Measurements from ENCODE around the gene PPP1R13B.

PPP1R13B gene

DNA sequence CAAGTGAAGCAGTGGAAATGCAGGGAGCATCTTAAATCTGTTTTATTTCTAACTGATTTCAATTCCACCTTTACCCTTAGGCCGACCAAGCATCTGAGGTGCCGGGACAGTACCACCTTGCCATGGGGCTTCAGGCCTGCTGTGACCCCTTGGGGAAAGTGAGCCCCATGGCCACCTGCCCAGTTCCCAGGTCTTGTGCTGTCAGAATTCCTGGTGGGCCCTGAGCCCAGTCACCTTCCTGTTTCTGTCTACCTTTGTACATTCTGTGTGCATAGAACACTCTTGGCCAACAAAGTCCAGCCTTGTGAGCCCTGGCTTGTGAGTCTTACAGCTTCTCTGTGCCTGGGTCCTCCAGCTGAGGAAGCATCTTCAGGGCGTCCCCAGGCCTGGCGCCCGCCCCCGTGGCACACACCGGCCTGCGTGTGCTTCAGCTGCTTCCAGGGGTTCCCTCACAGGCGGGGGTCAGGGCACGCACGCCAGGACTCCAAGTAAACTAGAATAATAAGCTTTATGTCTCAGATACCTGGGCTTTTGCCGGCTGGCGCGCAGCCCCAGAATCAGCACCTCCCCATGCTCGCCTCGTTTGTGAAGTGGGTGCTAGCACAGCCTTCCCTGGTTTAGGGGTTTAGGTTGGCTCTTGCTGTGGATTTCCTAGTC lies 121.5 kb downstream of the PPP1R13B start:
- no peak for FAIRE-seq

DNA sequence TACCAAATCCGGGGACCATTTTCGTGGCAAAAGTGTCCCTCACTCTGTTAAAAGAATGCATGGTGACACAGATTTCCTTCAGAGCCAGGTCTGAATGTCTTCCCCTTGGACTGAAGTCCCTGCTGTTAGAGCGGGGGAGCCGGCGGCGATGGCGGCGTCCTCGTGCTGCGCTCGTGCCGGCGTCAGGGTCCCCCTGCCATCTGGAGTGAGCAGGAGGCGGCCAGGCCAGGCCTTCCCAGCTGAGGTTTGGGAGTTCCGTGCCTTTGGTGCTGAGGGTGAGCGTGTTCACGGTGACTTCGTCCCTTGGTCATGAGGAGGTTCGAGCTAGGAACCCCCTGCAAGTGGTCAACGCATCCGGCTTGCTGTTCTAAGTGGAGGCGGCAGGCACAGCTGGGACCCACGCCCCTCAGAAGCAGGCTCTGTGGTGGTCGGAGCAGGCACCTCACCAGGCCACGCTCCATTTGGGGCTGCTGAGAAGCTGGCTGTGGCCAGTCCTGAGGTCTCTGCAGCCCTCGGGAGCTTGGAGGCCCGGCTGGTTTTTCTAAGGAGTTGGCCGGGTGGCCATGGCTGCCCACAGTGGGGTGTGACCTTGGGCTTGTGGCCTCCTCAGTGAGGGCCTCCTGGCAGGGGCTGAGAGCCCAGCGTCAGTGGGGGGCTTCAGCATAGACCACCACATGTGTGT lies 122.2 kb downstream of the PPP1R13B start:
- no peak for FAIRE-seq

DNA sequence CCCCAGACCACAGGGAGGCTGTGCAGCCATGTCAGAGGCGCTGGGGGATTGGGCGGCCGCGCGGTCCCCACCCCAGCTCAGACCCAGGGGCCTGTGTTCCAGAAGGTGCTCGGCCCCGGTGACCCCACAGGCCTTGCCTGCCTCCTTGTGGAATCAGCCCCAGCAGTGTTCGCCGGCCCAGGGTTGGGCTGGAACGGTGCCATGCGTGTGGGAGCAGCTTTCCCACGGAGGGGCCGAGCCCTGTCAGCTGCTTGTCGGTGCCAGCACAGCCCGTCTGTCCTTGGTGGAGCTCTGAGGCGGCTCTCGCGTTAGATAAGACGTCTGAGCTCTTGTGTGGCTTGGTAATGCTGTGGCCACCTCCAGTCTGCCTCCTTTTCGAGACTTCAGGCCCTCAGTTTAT lies 123.3 kb downstream of the PPP1R13B start:
- no peak for FAIRE-seq

DNA sequence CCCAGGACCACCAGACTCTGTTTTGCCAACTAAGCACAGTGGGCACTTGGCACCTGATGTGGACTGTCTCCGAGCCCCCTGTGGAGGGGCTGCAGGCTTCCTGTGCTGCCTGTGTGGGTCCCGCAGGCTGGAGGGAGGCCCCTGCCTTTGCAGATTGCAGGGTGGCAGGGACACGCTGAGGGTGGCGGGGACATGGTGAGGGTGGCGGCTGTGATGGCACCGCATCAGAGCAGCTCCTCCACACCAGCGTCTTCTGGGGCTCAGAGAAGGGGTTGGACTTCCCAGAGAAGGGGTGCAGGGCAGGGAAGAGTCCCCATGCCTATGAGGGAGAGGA lies 123.7 kb downstream of the PPP1R13B start:
- no peak for FAIRE-seq

DNA sequence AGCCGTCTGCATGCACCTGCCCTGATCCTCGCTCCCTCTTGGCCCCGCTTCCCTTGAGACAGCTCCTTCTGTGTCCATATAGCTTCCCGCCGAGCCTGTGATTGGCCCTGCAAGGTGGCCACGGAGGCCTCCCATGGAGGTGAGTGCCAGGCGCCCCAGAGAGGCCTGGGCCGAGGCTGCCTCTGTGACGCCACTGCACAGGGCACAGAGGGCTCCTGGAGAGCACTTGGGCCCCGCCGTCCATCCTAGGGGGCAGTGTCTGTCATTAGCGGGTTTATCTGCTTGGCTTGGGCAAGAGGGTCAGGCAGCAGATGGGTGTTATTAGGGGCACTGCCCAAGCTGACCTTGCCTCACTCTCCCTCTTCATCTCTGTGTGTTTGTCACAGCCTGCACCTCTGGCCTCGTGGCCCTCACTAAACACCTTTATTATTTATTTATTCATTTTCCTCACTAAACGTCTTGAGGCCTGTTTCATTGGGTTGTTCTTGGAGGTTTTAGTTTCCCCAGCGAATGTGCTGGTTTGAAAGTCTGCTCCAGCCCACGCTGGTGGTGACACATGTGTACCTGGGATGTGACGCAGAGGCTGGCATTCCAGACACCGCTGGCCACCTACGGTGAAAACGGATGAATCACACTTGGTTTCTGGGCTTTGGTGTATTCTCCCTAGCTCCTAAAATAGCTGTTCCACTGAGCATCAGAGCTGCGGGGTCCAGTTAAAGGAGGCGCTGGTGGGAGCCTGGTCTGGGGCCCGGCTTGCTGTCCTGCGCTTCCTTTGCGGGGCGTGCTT lies 125.8 kb downstream of the PPP1R13B start:
- FAIRE-seq = no peak

DNA sequence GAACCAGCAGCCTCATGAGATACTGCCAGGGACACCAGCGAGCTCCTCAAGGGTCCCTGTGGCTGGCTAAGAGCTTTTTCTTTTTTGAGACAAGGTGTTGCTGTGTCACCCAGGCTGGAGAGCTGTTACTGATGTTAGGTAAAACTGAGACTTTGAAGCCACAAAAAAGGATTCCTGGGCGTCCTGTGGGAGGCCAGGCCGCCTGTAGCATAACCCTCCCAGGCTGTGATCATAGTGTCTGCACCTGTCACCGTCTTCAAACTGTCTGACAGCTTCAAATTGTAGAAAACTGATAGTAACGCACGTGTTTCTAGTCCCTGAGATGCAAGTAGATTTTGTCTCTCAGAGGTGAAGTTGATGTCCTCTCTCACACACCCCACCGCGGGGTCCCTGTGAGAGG lies 127.6 kb downstream of the PPP1R13B start:
- no peak for FAIRE-seq

DNA sequence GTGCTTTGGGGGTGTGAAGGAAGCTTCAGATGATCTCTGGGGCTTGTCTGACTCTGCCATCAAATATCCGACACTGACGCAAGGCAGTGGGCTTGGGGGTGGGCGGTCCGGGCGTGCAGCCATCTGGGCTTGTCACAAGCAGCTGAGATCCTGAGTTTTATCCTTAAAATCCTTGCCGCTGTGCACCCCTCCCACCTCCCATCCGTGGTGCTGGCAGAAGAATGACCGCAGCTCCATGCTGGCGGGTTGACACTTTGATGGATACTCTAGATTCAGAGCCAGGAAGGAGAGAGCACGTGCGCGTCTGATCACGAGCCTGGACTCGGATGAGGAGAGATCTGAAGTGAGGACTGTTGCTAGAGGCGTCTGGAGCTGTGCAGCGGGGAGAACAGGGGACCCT lies 128.8 kb downstream of the PPP1R13B start:
- no peak for FAIRE-seq

DNA sequence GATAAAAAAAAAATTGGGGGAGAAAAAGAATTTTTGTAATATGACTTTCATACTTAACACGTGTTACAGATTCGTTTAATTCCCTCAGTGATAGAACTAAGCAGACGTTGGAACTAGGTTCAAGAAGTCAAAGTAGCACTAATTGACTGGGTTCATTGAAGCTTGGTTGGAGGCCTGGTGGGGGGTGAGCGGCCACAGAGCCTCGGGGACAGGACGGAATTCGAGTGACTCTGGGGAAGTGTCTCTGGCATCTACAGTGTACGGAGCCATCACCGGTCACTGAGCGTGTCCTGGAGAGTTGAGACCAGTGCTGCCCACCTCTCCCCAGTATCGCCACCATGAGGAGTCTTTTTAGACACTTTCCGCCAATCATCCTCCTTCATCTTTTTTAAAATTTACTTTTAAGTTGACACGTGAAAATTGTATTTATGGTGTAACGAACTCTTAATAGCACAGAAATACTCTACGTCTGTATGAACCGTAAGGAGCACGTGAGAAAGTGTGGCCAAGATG lies 130.4 kb downstream of the PPP1R13B start:
- FAIRE-seq = no peak

DNA sequence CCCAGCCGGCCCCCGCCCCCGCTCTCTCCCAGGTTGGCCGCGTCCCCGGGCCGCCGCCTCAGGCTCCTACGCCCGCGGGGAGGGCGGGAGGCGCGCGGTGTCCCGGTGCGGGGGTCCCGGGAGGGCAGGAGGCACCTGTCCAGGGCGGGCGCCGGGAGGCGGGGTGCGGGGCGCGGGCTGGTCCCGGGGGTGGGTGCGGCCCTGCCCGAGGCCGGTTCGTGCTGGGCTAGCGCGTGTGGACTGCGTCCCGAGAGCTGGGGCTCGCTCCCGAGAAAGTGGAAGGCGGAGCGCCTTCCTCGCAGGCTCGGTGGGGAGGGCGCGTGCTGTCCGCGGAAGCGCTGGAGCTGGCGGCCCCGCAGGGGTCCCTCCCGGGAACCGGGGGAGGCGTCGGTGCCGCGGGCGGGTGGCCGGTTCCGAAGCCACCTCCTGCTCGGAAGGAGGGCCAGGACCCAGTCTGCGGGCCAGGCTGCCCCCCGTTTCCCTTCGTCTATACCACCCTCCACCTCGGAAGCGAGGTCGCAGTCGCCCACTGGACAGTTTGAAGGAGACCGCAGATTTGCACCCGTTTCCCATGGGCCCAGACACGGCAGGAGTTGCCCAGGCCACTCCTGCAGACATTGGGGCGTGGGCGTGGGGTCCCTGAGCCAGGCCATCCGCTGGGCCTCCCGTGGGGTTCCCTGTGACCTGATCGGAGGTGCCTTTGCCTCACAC lies 131.1 kb downstream of the PPP1R13B start:
- no peak for FAIRE-seq

DNA sequence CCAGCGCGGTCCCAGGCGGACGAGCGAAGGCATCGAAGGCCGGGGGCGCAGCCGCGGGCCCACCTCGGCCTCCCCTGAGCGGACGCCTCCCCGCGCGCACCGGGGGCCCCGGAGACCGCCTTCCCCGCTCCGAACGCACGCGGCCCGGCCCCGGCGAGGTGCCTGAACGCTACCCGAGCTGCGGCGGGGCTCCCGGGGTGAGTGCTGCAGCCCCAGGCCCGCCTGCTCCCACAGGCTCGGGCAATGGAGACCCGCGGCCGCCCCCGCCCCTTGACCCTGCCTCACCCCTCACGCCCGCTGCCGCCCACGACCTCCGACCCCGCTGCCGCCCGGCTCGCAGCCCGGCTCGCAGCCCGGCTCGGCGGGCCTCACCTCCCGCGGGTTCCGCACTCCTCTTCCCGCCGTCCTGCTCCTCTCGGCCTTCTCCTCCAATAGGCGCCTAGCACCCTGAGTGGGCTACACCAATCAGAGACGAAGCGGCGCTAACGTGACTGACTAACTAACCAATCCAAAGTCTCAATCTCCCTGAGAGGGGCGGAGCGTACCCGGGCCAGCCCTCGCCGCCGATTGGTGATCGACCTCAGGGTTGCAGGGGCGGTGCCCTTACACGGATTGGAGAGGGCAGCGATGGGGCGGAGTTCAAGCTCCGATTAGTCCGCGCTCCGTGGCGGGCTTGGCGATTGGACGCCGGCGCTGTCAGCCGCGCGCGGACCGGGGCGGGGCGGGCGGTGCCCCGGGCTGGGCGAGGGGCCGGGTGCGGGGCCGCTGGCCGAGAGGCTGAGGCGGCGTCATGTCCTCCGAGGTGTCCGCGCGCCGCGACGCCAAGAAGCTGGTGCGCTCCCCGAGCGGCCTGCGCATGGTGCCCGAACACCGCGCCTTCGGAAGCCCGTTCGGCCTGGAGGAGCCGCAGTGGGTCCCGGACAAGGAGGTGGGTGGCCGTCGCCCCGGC lies 132.0 kb downstream of the PPP1R13B start, which contains the start of the genes XRCC3 and ZFYVE21:
Gene XRCC3, minus strand, starts transcription at position 400 of the 949 bp plus-strand sequence. CDS start 4,364 bp downstream, outside the sequence.
Gene ZFYVE21, plus strand, starts transcription at position 759 of the 949 bp plus-strand sequence. Its CDS starts 32 bp downstream, at position 791.
- no peak for FAIRE-seq

DNA sequence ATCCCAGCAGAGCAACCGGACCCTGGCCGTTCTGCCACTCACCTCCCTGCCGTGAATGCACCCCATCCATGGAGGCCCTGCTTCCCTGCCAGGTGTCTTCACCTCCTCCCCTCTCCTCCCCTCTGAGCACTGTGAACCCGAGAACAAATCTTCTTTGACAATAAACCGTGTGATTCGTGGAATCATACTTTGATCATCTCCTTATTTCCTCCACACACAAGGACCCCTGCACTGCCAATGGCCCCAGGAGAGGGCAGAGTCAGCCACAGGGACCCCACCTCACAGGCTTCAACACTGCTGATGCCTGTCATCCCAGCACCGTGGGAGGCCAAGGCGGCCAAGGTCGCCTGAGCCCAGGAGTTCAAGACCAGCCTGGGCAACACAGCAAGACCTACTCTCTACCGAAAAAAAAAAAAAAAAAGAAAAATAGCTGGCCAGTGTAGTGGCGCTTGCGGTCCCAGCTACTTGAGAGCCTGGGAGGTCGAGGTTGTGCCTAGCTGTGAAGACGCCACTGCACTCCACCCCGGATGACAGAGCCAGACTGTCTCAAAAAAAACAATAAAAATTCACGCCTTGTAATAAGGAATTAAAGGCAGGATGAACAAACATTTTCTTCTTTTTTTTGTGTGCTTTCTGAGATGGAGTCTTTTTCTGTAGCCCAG lies 133.2 kb downstream of the PPP1R13B start:
- FAIRE-seq = no peak

DNA sequence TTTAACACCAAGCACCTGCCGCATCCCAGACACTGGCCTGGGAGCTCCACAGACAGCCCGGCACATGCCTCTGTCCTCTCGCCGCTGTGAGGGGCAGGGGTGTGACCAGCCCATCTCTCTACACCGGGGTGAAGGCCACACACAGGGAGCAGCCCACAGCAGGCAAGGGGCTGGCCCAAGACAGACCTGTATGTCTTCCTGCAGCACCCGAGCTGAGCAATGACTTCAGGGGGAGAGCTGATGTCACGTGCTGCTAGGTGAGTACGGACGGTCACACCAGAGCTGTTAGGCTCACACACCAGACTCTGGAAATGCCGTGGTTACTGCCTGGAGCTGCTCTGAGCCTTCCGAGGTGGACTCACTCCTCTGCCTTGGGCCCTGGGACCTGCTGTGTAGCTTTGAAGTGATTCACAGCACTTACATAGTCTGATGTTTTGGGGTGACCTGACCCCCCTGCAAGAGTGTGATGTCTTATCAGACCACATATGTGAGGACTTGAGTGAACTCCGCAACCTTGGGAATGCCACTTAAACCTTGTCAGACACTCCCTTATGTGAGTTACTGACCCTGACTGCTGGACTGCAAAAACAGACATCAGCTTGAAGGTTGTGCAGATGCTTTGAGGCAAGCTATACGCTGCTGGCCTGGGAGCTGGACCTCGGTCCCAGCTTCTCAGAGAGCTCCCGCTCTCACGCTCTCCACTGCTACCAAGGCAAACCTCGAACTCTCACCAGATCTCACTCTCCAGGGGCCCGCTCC lies 133.9 kb downstream of the PPP1R13B start:
- no peak for FAIRE-seq

DNA sequence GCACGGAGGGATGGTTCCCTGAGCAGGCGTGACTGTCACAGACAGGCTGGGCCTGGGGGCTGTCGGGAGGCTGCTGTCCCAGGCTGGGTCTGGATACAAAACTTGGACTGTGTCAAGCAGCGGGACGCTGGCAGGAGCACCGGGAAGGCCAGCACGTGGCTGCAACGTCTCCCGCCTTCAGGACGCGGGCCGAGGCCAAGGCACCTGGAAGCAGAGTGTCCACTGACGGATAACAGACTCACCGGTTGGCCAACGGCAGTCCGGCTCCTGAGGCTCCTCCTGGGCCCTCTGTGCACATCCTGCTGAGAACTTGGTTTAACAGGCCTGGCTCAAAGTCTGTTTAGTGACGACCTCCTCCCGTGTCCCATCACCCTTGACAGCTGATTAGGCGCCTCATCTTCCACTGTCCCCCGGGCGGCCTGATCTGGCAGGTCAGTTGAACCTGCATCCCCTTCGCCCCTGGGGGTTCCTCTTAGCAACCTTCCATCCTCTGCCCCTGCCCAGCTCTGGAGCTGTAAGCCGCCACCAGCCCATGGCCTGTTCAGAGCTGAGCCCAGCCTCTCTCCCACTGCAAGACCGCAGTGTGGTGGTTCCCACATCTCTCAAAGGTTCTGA lies 134.6 kb downstream of the PPP1R13B start:
- no peak for FAIRE-seq

DNA sequence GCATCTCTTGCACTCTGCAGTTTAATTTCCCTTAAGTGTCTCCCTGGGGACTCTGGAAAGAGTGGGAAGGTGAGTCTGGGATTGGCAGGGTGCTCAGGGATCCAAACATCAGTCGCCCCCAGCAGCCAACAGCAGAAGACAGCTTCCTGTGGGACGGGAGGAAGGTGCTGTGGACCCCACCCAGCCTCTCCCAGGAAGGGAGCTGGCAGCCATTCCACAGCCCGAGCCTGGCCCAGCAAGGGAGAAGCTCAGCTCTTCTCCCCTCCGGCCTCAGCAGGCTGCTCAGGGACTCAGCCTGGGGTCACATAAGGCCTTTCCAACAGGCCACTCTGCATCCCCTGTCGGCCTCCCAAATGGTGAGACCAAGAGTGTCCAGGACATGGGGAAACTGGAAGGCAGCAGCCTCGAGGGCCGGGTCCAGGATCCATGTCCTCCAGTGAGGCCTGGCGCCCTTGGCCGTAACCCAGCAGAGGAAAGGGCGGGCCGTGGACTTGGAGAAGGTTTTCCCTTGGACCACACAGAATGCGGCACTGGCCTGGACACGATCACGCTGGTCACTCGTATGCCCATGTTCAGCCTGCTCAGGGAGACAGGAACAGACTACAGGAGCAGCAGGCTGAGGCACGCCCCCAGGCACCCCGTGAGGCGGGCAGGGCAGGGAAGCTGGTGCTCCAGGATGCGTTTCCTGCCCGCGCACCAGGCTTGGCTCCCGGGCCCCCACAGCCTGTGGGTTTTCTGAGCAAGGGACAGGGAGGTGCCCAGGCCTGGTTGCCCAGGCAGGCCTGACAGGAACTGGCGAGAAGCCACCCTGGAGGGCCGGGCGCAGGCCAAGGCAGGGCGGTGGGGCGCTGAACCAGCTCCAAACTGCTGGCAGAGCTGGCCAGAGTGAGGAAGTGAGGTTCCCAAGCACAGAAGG lies 135.6 kb downstream of the PPP1R13B start:
- no peak for FAIRE-seq

DNA sequence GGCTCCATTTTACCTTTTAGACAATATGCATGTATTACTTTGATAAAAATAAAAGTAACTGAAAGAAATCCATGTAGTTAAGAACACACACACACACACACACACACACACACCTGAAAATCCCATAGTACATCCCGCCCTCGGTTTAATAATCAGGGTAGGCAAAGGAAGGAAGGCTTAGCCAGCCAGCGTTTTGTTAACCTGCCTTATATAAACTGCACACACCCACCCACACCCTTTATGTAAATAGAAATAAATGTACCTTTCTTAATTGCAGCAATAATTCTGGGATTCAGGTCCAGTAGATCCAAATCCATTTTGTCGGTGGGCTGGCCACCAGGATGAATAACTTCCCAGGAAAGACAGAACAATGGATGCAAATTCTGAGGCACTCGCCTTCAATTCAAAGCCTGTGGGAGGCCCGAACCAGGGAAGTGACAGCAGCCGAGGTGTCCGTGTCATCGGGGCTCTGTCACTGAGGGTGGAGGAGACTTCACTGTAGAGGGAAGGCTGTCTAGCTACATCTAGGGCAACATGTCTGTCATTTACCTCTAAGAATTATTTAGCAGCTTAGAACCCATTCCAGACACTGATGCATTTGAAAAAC lies 136.5 kb downstream of the PPP1R13B start:
- no peak for FAIRE-seq

DNA sequence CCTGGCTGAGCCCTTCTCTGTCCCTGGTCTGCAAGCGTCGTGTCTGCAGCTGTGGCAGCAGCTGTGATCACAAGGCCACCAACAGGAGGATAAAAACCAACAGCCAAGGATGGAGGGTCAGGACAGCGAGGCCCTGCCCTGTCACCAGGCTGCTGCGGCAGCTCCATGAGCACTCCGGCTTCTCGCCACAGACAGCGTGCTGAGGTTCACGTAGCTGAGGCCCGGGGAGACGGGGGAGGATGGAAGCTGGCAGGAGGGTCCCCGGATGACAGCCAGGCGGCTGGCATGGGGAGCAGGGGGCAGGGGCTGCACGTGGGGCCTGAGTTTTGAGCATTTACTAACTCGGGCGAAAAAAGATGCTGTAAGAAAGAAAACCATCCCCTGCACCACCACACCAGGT lies 137.6 kb downstream of the PPP1R13B start:
- FAIRE-seq = no peak

DNA sequence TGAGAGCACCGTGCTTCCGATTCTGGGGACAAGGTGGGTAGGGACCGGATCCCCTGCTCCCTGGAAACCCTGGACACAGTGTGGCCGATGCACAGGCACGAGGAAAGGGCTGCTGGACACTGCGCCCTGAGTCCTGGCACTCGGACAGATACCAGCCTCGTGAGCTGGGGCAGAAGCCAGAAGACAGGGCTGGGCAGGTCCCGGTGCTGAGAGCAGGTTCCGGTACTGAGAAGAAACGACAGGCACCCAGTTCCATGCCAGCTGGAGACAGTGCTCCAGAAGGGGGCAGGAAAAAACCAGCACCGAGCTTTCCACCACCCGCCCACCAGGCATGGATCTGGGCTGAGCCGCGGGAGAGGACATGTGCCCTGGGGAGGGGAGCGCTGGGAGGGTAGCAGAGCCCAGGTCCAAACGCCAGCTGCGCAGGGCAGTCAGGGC lies 138.6 kb downstream of the PPP1R13B start:
- FAIRE-seq = no peak

All from colon (tissue), 2 donors.